Measurements from ENCODE around the gene INSR. TPM values are rescaled to one million over a fixed set of nuclear protein-coding genes. Genes with fewer than 3 reads are reported as not detected.
A peak's percentile ranks its signal among the peaks of the same experiment; 100 is the strongest.

Gene INSR
- total and polyA plus RNA-seq, 2 of the 8 experiments (the other 6 are each of a cell fraction or from before 2014, with no cell fraction given), result 13.1 to 48.7 TPM

GRCh38 chr19:7149956-7150705, 144.1 kb downstream of the INSR start:
- H3K4me2 ChIP-seq (ENCODE audit: insufficient read depth in 1 of 2, low read depth in 2 of 2, low read length in 2 of 2), result no peak overlapping the region
- H2BK120ac ChIP-seq (replicated peaks; ENCODE audit: low read depth, low read length), result no peak overlapping the region
- ChIA-PET POLR2A (ENCODE audit: partially characterized antibody) (no interaction called here), CTCF (ENCODE audit: partially characterized antibody) (interaction anchor here (0.7 to 2.3 kb wide), 15 partner anchors 9 to 207 kb away, joined by 3 to 27 read pairs (median 4); no protein-coding TSS in a partner anchor)
- H4K20me1 ChIP-seq (replicated peaks in 1 of 2; ENCODE audit: control insufficient read depth in 1 of 2, insufficient read depth in 2 of 2, low read length in 2 of 2), result peaks cover 0 to 6% of the 10 kb centered on the region in 2 experiments
- H4K5ac ChIP-seq (ENCODE audit: insufficient read length, low read depth, low read length), result no peak overlapping the region
- H3K4me3 ChIP-seq (ENCODE audit: extremely low read depth in 1 of 4, insufficient read depth in 2 of 4, low read depth in 3 of 4, low read length in 4 of 4), result no peak overlapping the region
- no peaks in the 10 kb centered on the region for H3K9me3 ChIP-seq (ENCODE audit: insufficient read depth in 2 of 2, low read depth in 1 of 2, low read length in 1 of 2)
- H3K9ac ChIP-seq (replicated peaks in 1 of 4; ENCODE audit: extremely low read depth in 1 of 4, low read depth in 3 of 4, low read length in 3 of 4), result no peak overlapping the region
- H3K36me3 ChIP-seq (ENCODE audit: control insufficient read depth in 2 of 4, insufficient read depth in 4 of 4, low read length in 3 of 4), result peaks cover 0 to 4% (median 0%) of the 10 kb centered on the region in 4 experiments; a peak in 3 of 8 replicates
- H2BK15ac ChIP-seq (ENCODE audit: low read length), result no peak overlapping the region
- no peaks in the 10 kb centered on the region for H3K27me3 ChIP-seq (replicated peaks in 1 of 4; ENCODE audit: control insufficient read depth in 3 of 4, extremely low read depth in 1 of 4, insufficient read depth in 3 of 4, low read length in 3 of 4)
- no peaks in the 10 kb centered on the region for H3K79me1 ChIP-seq (ENCODE audit: low read depth, low read length)
- H3K27ac ChIP-seq (ENCODE audit: low read depth, low read length), result no peak overlapping the region
- H3K56ac ChIP-seq (replicated peaks; ENCODE audit: insufficient read length, low read depth, low read length), result no peak overlapping the region
- H4K8ac ChIP-seq (ENCODE audit: extremely low read depth, insufficient read depth, low read length), result no peak overlapping the region
- FAIRE-seq, result no peak
- H3K23ac ChIP-seq (ENCODE audit: insufficient read length), result no peak overlapping the region
- WGBS, 2 experiments (ENCODE audit: extremely low coverage in 1 of 2, insufficient coverage in 1 of 2, insufficient read length in 1 of 2, insufficient replicate concordance in 2 of 2, low coverage in 1 of 2, low lambda C conversion rate in 2 of 2, missing lambda C conversion rate in 1 of 2), result 88% methylated on average over 24 of the region's 24 CpGs; no CpG with 5 or more reads in 1 of the 2 experiments
- H2BK12ac ChIP-seq (ENCODE audit: low read depth, low read length), result no peak overlapping the region
- DNase-seq (ENCODE audit: low read depth in 1 of 2, low spot score in 2 of 2), result no peak
- no peak overlapping the region for H4K91ac ChIP-seq (replicated peaks; ENCODE audit: insufficient read length, low read length)
- H3K4ac ChIP-seq (replicated peaks; ENCODE audit: insufficient read length, low read depth, low read length), result no peak overlapping the region
- no peak overlapping the region for H3K18ac ChIP-seq (ENCODE audit: extremely low read depth, low read length)
- no peak for TF ChIP-seq JUND (IDR thresholded peaks at IDR 0.05; ENCODE audit: low read length)
- TF ChIP-seq KDM5A (IDR thresholded peaks at IDR 0.05; ENCODE audit: low read length), result no peak
- TF ChIP-seq, protein P1, sequence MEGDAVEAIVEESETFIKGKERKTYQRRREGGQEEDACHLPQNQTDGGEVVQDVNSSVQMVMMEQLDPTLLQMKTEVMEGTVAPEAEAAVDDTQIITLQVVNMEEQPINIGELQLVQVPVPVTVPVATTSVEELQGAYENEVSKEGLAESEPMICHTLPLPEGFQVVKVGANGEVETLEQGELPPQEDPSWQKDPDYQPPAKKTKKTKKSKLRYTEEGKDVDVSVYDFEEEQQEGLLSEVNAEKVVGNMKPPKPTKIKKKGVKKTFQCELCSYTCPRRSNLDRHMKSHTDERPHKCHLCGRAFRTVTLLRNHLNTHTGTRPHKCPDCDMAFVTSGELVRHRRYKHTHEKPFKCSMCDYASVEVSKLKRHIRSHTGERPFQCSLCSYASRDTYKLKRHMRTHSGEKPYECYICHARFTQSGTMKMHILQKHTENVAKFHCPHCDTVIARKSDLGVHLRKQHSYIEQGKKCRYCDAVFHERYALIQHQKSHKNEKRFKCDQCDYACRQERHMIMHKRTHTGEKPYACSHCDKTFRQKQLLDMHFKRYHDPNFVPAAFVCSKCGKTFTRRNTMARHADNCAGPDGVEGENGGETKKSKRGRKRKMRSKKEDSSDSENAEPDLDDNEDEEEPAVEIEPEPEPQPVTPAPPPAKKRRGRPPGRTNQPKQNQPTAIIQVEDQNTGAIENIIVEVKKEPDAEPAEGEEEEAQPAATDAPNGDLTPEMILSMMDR (IDR thresholded peaks at IDR 0.05; ENCODE audit: control extremely low read depth in 1 of 3, insufficient read depth in 1 of 3, low read depth in 1 of 3, low read length in 3 of 3), result peak in 2 of 3 experiments; percentile 13 to 17; a peak in 2 of 4 replicates
- TF ChIP-seq EZH2 (IDR thresholded peaks at IDR 0.05; ENCODE audit: low read depth, low read length, severe bottlenecking), result no peak
- TF ChIP-seq SP4 (IDR thresholded peaks at IDR 0.05; ENCODE audit: low read length), result no peak
- no peak for TF ChIP-seq SUZ12 (IDR thresholded peaks at IDR 0.05; ENCODE audit: low read length)
- no peak for TF ChIP-seq RBBP5 (IDR thresholded peaks at IDR 0.05; ENCODE audit: borderline replicate concordance, low read depth, low read length)
- H3K79me2 ChIP-seq (ENCODE audit: control insufficient read depth in 1 of 2, insufficient read depth in 2 of 2, low read length in 2 of 2), result no peaks in the 10 kb centered on the region
- peaks cover 7% of the 10 kb centered on the region; the same call in 1 of the 2 replicates for H3K23me2 ChIP-seq (ENCODE audit: low read depth, low read length)
- H3K14ac ChIP-seq (ENCODE audit: insufficient read length), result no peak overlapping the region
- no peak overlapping the region for H2AFZ ChIP-seq (ENCODE audit: low read length)
- H3K4me1 ChIP-seq (replicated peaks in 1 of 4; ENCODE audit: control insufficient read depth in 3 of 4, insufficient read depth in 4 of 4, low read length in 3 of 4), result no peaks in the 10 kb centered on the region
- H2BK20ac ChIP-seq (ENCODE audit: low read length), result no peak overlapping the region
- no peak overlapping the region for H2AK5ac ChIP-seq (ENCODE audit: low read depth, low read length)
- no peak overlapping the region for H2BK5ac ChIP-seq (ENCODE audit: low read depth, low read length)

Data from H1 (cell line).